Upper lobe of left lung (tissue), 4 donors: ENCODE results near the gene EGF.

Source experiments
- EP300 ChIP-seq, 4 donors: sonication (generic); formaldehyde crosslinking; IDR thresholded peaks; one replicate each; pipeline ENCODE4 v1.5.1; 2017; ENCODE audit warnings: antibody characterized with exemption in 4 of 4, control low read depth in 2 of 4
- POLR2A ChIP-seq, 4 donors: fragments of 450-650 bp; IDR thresholded peaks; one replicate each; pipeline ENCODE4 v1.5.1; 2016 to 2017; ENCODE audit warnings: antibody characterized with exemption in 4 of 4, mild to moderate bottlenecking in 2 of 4
- POLR2AphosphoS5 ChIP-seq, 2 donors: sonication (generic); formaldehyde crosslinking; IDR thresholded peaks; one replicate each; pipeline ENCODE4 v1.5.1; 2017; ENCODE audit warnings: antibody characterized with exemption in 2 of 2
- TF ChIP-seq, protein P1 (sequence below), 6 experiments: fragments of 450-650 bp in 4 of 6; fragments of 200-600 bp in 2 of 6; sonication (generic) in 2 of 6; IDR thresholded peaks; one replicate each; pipeline ENCODE4 v1.5.1; 2016 to 2019; ENCODE audit warnings: antibody characterized with exemption in 6 of 6

GRCh38 chr4:109914322-109914721 is 1.6 kb downstream of the EGF start:
- TF ChIP-seq, protein P1, sequence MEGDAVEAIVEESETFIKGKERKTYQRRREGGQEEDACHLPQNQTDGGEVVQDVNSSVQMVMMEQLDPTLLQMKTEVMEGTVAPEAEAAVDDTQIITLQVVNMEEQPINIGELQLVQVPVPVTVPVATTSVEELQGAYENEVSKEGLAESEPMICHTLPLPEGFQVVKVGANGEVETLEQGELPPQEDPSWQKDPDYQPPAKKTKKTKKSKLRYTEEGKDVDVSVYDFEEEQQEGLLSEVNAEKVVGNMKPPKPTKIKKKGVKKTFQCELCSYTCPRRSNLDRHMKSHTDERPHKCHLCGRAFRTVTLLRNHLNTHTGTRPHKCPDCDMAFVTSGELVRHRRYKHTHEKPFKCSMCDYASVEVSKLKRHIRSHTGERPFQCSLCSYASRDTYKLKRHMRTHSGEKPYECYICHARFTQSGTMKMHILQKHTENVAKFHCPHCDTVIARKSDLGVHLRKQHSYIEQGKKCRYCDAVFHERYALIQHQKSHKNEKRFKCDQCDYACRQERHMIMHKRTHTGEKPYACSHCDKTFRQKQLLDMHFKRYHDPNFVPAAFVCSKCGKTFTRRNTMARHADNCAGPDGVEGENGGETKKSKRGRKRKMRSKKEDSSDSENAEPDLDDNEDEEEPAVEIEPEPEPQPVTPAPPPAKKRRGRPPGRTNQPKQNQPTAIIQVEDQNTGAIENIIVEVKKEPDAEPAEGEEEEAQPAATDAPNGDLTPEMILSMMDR (IDR thresholded peaks at IDR 0.05): no peak
- TF ChIP-seq POLR2A (IDR thresholded peaks at IDR 0.05) (no peak), POLR2AphosphoS5 (IDR thresholded peaks at IDR 0.05) (no peak), EP300 (IDR thresholded peaks at IDR 0.05) (no peak)
